GM19438 (cell line): ENCODE measurements around the gene SRP68.
"Not testable (repeated sequence)": the region's sequence is repeated elsewhere in the genome, so short reads cannot be mapped to it uniquely, and the experiment has no call there.

Source experiments
- ATAC-seq: cut with Tn5 transposase; IDR thresholded peaks from one replicate; pipeline ENCODE4 v1.9.1; 2021; ENCODE audit warnings: low read depth; ENCODE audit not compliant: unreplicated experiment

The SRP68 gene

DNA sequence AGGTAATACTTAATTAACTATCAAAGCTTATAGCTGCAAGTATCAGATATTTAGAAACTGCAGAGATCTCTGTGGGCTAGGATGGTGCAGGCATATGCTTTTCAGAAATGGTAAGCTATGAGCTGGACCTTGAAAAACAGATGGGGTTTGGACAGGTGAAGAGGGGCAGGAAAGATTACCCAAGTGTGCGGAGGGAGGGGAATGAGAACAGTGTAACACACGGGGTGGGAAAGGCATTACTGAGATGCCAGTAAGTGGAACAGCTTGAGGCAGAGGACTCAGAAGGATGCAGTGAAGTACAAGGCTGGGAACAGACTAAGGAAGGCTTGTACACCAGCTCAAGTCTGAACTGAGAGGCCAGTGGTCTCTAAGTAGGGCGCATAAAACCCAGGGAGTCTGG is 23.1 kb downstream of the SRP68 start:
- ATAC-seq, result no peak

DNA sequence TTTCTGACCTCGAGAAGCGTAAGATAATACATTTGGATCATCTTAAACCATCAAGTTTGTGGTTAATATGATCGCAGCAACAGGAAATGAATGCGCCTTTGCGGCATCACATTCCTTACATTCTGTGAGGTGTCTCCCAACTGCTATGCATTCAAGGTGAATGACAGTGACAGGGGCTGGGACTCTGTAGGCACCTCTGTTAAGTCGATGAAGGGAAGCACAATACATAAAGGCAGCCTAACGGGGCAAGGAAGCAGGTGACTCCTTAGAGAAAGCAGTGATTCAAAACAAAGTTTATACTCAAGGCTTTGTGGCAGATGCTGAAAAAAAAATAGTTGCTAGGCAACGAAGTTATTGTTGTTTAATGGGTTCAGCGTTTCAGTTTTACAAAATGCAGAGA is 23.6 kb downstream of the SRP68 start:
- no peak for ATAC-seq

DNA sequence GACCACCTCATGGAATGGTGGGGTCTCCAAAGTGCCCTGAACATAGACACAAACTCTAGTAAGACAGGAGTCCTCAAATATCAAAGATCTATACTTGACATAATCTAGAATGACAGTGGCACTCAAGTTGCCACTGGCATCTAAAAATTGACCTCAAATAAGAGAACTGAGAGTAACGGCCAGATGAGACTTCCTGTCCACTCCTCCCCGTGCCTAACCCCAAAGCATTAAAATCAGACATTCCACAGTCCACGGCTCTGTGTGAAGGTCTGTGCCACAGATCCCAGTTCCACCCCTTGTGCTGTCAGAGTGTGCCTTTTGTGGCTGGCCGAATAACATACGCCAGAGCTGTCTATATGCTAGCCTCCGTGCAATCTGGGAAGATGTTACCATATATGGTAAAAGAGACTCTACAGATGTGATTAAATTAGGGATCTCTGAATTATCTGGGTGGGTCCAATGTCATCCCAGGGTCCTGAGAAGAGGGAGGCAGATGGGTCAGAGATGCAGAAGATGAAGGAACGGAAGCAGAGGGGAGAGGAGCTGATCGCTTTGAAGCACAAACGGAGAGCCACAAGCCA is 24.2 kb downstream of the SRP68 start:
- no peak for ATAC-seq

DNA sequence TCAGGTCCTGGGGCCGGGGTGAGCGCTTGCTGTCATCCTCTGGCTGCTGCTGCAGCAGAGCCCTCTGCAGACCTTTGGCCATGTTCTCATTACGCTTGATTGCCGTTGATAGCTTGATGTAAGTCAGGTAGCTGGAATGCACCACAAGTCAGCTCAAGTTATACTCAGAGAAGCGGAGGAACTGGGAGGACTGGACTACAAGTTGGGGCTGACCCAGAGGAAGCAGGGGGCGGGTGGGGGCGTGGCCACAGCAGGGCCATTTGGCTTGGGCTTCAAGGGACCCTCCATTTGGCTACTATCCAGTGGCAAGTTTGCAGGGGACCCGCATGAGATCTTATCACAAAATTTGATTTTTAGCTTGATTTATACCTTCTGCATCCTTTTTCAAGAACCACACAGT is 26.3 kb downstream of the SRP68 start:
- no peak for ATAC-seq

GRCh38 chr17:76044475-76045007 is 27.8 kb downstream of the SRP68 start:
- not testable (repeated sequence) for ATAC-seq

- not testable (repeated sequence) for ATAC-seq
These were observed 29.4 kb downstream of the SRP68 start for GRCh38 chr17:76042868-76043267.

- no peak for ATAC-seq
These were observed 31.9 kb downstream of the SRP68 start for GRCh38 chr17:76040376-76040775.

- ATAC-seq, result no peak
These were observed 33.2 kb downstream of the SRP68 start for GRCh38 chr17:76039121-76039520.

DNA sequence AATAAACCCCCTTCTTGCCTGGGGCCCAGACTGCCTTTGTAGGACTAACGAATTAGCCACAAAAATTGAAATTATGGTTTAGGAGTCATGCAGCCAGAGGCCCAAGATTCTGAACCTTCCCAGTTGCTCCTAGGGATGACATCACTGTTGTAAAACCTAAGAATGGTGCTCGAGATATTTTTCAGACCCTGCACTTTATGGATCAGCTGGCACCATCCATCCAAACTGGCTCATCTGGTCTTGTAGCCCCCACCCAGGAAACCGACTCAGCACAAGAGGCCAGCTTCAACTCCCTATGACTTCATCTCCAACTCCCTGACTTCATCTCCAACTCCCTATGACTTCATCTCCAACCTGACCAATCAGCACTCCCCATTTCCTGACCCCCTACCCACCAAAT is 34.3 kb downstream of the SRP68 start:
- ATAC-seq, result no peak

GRCh38 chr17:76036497-76037261 is 35.6 kb downstream of the SRP68 start:
- no peak for ATAC-seq

GRCh38 chr17:76034428-76035350 is 37.6 kb downstream of the SRP68 start:
- no peak for ATAC-seq

GRCh38 chr17:76033139-76033538 is 39.2 kb downstream of the SRP68 start:
- no peak for ATAC-seq

DNA sequence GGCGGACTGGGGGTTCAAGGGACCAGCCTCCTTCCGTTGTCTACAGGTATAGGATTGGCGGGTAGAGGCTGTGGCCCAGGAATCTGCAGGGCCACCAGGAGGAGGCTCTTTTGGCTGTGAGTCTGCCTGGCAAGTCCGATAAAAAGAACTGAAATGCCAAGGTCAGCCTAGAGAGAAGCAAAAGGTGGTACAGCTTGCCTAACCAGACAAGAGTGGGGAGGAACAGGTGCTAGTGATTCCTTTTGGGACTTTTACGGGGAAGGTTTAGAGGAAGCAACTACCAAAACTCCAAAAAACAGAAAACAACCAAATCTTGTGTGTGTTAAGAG is 39.6 kb downstream of the SRP68 start:
- ATAC-seq, result no peak

DNA sequence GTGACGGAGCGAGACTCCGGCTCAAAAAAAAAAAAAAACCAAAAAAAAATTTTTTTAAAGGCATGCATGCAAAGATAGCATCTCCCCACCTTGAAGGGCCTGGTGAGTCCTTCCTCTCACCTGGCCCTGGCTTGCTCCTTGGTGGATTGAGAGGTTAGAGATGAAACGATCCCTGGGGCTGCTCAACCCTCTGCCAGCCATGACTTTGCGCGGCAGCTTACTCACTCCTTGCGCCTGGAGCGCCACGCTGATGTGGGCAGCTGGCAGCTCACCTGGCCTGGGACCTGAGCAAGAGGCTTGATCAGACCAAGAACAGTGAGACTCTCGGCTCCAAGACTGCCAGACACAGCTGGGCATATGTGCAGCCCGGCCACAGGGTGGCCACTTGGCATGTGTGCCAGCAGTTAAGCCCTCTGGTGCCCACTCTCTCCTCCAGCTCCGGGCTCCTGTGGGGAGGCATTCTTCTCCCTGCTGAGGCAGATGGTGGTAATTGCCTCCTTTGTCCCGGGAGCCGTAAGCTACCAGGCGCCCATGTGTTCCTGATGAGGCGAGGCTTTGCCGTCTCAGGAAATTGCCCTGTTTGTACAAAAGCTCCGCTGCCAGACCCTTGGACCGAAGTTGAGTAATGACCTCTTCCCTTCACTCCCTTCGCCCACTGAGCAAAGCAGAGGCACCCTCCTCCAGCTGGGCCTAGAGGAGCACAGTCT is 40.1 kb downstream of the SRP68 start:
- ATAC-seq, result no peak

GRCh38 chr17:76027159-76027839 is 45.0 kb downstream of the SRP68 start, which contains the start of gene EVPL:
TSS of gene EVPL (minus strand) at chr17:76027306. CDS start at chr17:76027198, 108 bp downstream.
- no peak for ATAC-seq

GRCh38 chr17:76026714-76027158 is 45.6 kb downstream of the SRP68 start:
- no peak for ATAC-seq

DNA sequence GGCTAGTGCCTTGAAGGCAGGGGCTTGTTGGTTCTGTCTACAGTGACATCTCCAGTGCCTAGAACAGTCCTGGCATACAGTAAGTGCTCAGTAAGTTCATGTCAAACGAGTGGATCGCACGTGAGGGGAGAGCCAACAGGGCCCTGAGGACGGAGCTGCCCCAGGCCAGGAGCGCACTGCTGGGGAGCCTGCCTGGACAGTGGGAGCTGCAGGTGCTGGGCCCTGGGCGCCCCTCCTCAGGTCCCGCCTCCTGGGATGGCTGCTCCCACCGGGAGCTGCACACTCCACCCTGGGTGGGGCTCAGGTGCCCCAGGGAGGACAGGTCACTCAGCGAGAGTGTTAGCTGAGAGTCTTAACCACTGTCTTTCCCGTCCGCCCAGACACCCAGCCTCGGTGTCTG is 47.0 kb downstream of the SRP68 start:
- ATAC-seq, result no peak

DNA sequence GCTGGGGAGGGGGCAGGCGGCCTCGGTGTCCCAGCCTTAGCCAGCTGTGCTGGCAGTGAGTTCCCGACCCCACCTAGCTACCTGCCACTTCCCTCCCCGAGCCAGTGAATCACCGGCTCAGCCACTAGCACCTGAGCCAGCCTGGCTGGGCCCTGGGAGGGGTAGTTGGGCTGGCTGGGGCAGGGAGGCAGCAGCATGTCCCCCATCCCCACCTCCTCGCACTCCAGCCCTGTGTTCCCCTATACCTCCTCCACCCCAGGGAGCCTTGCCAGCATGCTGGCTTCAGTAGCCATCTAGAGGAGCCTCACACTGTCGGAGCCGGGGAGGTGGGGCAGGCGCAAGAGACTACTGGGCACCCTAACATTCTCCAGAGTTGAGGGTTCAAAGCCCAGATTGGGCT is 48.0 kb downstream of the SRP68 start:
- ATAC-seq, result no peak

- no peak for ATAC-seq
These were observed 48.4 kb downstream of the SRP68 start for GRCh38 chr17:76023900-76024237.
